ENCODE results near the gene USB1. TPM values are rescaled to one million over a fixed set of nuclear protein-coding genes. Genes with fewer than 3 reads are reported as not detected.
"Not testable (repeated sequence)": the region's sequence is repeated elsewhere in the genome, so short reads cannot be mapped to it uniquely, and the experiment has no call there.

USB1 gene
- total RNA-seq, 1 donor from 2014 or later: 32.1 TPM

DNA sequence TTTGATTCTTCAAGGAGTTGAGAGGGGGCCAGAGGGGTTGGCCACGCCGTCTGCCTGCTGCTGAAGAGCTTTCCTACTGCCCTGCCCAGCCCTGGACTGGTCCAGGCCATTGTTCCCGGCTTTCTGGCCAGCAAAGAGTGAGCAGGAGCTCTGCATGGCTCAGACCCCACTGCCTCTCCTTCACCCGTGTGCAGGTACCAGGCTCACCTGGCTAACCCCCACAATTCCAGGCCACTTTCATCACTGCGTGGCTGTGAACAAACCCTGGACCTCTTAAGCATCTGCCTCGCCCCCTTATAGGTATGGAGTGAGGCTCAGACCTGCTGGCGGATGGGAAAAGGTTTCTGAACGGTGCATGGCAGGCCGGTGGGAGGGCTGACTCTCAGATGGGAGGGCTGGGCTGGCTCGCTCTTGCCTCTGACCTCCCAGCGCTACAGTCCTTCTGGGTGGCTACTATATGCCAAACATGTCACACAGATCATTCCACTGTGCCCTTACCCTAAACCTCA, 9.6 kb upstream of the USB1 start:
- intact Hi-C loops (cut with DNase I): no loop called here

DNA sequence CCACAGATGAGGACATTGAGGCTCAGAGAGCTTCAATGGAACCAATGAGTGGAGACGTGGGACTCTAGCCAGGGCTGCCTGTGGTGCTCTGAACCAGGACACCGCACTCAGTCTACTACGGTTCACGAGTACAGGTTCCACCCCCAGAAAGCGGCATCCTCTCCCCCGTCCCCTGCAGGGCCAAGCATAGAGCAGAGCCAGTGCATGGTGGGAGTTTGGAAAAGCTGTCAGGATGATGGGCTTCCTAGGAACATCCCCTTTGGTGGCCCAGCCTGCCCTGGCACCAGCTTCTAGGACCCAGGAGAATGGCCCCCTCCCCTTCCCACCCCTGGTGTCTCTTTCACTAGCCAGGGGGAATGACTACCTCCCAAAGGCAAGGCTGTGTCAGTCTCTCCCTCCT, 9.1 kb upstream of the USB1 start:
- no peak for ATAC-seq (ENCODE audit: poor library complexity)
- no peak for DNase-seq
- intact Hi-C loops (cut with DNase I): no loop called here

More for the DNA sequence above, 9.6 kb upstream of the USB1 start:
- ATAC-seq (ENCODE audit: poor library complexity) (no peak), DNase-seq (no peak)

DNA sequence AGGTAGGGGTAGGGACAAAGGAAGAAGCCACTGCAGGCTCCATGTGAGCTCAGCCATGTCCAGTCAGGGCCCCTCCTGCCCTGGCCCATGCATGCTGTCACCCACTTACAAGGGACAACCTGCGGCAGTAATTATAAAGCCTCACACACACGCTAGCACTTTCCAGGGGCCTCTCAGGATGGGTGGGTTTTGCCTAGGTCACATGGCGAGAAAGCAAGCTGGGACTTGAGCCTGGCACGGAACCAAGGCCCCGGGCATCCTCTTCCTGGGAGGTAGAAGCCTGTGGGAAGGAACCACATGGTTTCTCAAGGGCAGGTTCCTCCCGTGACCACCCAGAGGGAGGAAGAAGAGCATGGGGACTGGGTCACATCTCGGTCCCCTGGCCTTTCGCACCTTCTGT, 7.8 kb upstream of the USB1 start:
- intact Hi-C loops (cut with DNase I): no loop called here

DNA sequence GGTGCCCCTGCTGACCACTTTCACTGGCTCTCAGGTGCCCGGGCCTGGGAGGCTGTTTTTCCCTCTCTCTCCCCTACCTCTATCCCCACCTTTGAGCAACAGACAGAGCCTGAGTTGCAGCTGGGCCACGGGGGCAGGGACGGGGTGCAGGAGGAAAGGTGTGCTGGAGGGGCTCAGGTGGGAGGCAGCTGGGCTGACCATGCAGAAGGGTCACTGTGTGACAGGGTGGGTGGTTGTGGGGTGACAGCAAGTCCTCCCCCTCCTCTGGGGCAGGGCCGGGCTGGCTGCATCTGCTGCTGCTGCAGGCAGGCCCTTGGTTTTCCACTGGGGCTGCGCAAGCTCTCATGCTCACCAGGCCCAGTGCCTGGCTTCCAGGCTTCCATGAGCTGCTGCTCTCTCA, 7.3 kb upstream of the USB1 start:
- ATAC-seq (ENCODE audit: poor library complexity): no peak
- intact Hi-C loops (cut with DNase I): no loop called here
- DNase-seq: no peak

More for the DNA sequence above, 7.8 kb upstream of the USB1 start:
- no peak for ATAC-seq (ENCODE audit: poor library complexity)
- DNase-seq: no peak

DNA sequence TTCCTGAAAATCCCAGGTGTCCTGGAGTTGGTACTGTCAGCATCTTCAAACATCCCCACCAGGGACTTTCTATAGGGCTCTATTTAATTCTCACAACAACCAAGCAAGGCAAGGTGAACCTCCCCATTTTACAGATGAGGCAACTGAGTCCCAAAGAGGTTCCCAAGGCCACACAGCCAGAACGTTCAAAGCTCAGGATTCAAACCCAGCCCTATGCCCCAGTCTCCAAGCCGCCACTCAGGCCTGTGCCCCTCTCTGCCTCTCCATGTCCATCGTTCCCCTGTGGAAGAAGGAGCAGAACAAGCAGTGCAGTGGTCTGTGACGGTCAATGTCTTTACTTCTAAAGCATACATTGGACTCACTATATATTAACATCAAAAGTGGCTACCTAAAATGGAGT, 6.8 kb upstream of the USB1 start:
- ATAC-seq (ENCODE audit: poor library complexity): no peak
- intact Hi-C loops (cut with DNase I): no loop called here
- no peak for DNase-seq

DNA sequence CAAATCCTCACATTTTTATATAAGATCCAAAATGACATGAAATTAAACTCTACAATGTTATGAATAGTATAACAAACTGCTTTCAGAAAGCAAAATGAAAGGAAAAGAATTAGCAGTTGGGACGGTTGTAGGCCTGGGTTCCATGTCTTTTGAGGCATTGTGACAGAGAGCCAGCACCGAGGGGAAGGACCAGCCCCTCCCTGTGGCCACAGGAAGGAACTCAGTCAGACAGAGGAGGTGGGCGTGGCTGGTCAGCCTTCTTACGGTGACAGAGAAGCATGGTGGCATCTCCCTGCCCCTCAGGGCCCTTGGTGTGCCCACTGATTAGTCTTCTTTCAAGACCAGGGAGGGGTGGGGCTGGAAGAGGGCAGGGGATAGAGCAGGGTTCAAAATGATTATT, 6.4 kb upstream of the USB1 start:
- DNase-seq (peak; percentile 85), ATAC-seq (ENCODE audit: poor library complexity) (peak; percentile 36)
- intact Hi-C loops (cut with DNase I): no loop called here

DNA sequence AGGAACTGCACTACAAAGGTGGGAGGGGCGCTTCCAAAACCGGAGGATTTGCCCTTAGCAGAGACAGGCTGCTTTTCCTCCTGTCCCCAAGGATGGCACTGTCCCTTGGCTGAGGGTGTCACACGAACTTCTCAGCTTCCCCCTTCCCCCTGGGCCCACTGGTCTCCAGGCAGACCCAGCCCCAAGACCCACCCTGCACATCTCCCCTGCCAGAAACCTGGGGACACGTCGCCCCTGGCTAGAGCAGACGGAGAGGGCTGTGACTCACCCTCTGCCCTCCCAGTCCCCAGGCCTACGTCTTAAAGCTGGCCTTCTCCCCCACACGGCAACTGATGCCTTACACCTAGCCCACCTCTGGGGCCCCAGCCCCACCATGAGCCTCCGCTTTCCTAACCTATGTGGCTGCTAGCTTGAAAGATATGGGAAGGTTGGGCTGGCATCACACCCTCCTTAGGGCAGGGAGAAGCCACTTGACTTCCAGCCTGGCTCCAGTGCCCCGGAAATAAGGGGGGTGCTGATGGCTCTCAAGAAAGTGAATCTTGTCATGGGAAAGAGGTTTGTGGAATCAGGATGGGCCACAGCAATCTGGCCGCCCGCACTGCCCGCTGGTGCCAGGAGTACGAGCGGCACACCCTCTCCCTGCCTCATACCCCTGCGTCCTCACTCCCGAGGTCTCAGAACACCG, 5.3 kb upstream of the USB1 start:
- intact Hi-C loops (cut with DNase I): no loop called here
- ATAC-seq (ENCODE audit: poor library complexity) (no peak), DNase-seq (no peak)

DNA sequence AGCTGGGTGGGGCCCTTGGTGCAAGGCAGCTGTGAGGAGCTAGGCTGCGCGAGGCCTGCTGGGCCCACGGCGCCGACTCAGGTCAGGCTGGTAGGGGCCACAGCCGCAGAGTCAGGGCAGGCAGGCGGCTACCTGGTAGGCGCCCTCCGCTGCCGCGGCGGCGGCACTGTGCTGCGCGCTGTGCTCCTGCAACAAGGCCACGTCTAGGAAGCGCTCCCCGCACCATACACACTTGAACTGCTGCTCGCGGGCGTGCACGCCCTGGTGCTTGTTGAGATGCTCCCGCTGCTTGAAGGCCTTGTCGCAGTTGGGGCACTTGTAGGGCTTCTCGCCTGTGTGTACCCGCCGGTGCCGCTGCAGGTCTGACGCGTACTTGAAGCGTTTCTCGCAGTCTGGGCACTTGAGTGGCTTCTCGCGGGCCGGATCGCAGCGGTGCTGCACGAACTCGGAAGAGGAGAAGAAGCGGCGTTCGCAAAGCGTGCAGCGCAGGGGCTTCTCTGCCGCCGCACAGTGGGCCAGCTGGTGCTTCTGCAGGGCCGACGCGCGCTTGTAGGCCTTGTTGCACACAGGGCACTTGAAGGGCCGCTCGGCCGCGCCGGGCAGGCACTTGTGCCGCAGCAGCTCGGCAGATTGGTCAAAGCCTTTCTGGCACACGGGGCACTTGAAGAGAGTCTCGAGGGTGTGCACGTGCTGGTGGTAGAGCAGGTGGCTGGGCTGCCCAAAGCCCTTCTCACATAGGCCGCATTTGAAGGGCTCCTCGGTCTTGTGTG, 4.6 kb upstream of the USB1 start:
- intact Hi-C loops (cut with DNase I): no loop called here

DNA sequence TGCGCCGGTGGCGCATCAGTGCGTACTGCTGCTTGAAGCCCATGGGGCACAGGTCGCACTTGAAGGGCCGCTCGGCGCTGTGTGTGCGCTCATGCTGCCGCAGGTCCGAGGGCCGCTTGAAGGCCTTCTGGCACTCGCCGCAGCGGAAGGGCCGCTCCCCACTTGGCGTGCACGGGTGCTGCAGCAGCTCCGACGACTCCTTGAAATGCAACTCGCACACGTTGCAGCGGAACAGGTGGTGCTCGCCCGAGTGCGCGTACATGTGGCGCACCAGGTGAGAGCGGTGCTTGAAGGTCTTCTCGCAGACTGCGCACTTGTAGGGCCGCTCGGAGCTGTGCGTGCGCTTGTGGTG, 4.1 kb upstream of the USB1 start:
- DNase-seq: no peak
- intact Hi-C loops (cut with DNase I): no loop called here

More for the DNA sequence above, 4.6 kb upstream of the USB1 start:
- no peak for DNase-seq
- ATAC-seq (ENCODE audit: poor library complexity): no peak

DNA sequence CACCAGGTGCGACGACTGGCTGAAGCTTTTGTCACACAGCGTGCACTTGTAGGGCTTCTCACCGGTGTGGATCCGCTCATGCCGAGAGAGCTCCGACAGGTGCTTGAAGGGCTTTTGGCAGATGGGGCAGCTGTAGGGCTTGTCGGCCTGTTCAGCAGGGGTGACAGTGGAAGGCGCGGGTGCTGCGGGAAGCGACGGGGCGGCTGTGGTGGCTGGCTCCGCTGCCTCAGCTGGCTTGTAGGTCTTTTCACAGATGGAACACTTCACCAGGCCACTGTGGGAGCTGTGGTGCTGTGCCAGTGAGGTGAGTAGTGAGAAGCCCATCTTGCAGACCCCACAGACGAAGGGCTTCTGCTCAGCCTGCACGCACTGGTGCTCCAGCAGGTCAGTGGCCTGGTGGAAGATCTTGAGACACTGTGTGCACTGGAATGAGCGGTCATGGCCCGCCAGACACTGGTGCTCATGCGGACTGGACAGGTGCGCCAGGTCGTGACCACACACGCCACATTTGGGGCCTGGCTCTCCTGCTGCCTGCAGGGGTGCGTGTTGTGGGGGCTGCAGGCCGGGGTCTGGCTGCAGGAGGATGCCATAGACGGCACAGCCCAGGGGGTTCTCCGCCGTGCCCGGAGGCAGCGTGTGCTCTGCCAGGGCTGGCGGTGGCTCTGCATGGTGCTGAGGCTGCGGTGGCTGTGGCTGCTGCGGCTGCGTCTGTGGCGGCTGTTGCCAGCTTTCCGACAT, 3.5 kb upstream of the USB1 start:
- DNase-seq (no peak), ATAC-seq (ENCODE audit: poor library complexity) (no peak)
- intact Hi-C loops (cut with DNase I): no loop called here

More for the DNA sequence above, 4.1 kb upstream of the USB1 start:
- no peak for ATAC-seq (ENCODE audit: poor library complexity)

DNA sequence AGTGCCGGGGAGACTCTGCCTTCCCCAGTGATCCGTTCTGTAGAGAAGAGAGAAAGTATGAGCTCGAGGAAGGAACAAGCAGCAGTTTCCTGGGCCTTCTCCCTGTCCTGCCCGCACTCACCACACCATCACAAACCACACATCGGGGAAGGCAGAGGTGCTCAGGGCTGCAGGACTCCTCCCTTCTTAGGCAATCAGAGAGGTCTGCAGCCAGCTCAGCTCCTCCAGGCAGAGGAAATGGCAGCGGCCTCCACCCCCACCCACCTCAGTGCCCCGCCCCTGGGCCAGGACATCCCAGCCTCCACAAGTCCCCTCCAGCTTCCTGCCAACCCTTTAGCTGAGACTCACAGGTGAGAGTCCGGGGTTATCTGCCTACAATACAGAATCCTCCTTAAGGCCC, 2.7 kb upstream of the USB1 start:
- peak; percentile 57 for DNase-seq
- no peak for ATAC-seq (ENCODE audit: poor library complexity)
- intact Hi-C loops (cut with DNase I): no loop called here

DNA sequence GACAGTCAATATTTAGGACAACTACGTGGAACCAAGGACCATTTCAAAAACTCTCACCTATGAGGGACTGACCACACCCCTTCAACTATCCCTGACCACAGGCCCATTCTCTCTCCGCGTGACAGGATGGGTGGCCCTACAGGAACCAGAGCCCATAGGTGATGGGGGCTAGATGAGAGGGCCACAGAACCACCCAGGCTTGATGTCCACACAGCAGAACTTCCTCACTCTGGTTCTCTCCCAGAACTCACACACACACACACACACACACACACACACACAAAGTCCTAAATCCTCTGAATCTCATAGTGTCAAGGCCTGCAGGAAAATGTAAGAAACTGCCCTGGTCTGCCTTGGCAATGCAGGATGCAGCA, 2.2 kb upstream of the USB1 start:
- intact Hi-C loops (cut with DNase I): no loop called here
- ATAC-seq (ENCODE audit: poor library complexity): no peak
- DNase-seq: no peak

DNA sequence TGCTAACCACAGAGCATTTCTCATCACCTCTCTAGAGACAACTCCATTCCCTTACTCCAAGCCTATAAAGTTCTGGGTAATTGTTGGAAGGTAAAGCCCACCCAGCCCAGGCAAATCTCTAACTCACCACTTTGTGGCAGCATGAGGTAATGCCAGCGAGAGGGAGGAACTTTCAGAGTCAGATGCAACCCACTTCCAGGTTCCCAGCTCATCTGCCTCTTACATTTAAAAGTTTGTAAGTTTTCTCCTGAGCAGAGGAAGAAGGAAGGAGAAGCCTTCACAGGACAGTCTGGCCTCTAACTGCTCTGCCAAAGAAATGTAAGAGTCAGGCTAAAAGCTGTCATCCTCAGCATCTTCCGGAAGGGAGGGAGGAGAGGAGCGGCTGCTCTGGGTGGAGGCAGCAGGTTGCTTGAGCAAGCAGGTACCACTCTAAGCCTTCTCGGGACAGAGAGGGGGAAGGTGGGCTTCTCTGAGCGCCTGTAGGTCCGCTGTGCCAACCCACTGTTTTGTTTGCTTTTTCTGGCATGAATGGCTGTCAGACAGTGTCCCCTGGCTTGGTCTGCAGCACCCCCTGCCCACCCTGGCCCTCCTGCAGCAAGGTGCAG, 1.7 kb upstream of the USB1 start:
- intact Hi-C loops (cut with DNase I): no loop called here
- ATAC-seq (ENCODE audit: poor library complexity): no peak
- peak; percentile 18 for DNase-seq

DNA sequence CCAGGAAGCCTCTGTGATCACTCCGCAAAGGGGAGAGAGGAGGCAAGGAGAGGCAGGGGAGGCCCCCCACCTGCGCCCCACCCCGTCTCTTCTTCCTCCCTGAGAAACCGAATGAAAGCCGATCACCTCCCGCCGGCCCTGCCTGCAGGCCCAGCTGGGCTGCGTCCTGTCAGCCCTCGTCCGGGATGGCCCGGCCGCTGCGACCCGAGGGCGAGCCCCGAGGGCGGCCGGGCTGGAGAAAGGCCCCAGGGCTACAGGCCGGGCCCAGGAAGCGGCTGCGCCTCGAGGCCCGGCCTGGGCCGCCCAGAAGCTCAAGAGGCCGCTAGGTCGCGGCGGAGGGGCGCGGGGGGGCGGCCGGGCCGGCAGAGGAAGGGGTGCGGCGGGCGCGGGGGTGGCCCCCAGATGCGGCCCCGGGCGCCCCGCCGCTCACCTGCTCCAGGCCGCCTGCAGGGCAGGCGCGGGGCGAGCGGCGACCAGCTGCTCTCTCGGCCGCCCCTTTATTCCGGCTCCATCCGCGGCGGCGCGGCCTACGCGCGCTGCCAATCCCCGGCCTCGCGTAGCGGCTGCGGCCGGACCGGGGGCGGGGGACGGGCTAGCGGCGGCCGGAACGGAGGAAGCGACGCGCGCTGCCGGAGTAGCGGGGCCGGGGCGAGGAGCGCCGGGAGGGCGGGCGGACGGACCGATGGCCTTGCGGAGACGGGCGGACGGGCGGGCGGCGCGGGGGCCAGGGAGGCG, 1.1 kb upstream of the USB1 start, which contains the start of gene ZNF319:
TSS of gene ZNF319 (minus strand) at position 702 of the 735 bp plus-strand sequence. CDS start 2,407 bp downstream, outside the sequence.
- peak; percentile 47 for DNase-seq
- peak; percentile 0 for ATAC-seq (ENCODE audit: poor library complexity)
- intact Hi-C loops (cut with DNase I): loop anchor here (10.0 kb wide), 1 partner anchor 245 kb away; no protein-coding TSS in a partner anchor

DNA sequence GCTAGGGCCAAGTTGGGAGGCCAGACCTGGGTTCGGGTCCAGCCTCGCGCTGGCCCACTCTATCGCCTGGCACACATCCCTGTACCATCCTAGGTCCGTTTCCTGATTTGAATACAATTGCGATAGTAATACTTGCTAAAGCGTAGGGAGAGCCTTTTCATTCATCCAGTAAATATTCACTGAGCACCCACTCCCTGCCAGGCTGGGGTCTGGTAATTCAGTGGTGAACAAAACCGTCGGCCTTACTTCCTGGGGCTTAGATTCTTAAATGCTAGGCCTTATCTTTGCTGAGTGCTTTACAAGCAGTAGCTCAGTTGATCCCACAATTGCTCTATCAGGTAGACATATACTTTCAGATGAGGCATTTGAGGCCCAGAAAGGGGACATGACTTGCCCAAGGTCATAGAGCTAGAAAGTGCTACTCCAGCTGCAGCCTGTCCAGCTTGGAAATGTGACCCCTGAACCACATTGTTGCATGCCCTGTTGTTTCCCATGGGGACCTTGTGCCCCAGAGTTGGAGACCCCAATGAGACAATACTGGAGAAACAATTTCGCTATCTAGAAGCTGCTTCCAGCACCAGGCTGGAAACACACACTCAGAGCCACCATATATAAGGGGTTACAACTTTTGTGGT, 691 bp downstream of the USB1 start:
- intact Hi-C loops (cut with DNase I): loop anchor here (2.0 to 10.0 kb wide), 2 partner anchors 101 to 247 kb away; no protein-coding TSS in a partner anchor
- ATAC-seq (ENCODE audit: poor library complexity) (no peak), DNase-seq (peak; percentile 39)

DNA sequence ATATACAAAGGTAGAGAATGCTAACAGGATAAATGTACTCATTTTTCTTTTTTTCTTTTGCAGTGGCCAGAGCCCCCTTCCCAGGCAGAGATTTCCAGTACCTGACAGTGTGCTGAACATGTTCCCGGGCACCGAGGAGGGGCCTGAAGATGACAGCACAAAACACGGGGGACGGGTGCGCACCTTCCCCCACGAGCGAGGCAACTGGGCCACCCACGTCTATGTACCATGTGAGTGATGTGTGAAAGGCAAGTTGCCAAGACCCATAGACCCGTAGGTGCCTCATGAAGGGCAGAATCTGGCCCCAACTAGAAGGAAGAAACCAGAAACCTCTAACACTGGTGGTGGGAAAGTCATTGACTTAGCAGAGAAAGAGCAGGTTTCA, 1.2 kb downstream of the USB1 start:
- intact Hi-C loops (cut with DNase I): loop anchor here (2.0 to 10.0 kb wide), 2 partner anchors 102 to 248 kb away; no protein-coding TSS in a partner anchor
- ATAC-seq (ENCODE audit: poor library complexity) (no peak), DNase-seq (no peak)

DNA sequence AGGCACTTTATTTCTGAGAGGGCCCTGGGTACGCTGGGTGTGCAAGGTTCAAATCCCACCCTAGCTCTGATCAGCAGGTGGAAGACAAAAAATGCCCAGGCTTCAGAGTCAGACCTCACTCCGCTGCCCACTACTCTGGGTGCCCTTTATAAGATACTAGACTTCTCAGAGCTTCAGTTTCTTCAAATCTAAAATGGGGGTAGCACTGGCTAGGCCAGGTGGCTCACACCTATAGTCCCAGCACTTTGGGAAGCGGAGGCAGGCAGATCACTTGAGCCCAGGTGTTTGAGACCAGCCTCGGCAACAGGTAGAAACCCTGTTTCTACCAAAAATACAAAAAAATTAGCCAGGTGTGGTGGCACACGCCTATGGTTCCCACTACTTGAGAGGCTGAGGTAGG, 1.7 kb downstream of the USB1 start:
- no peak for ATAC-seq (ENCODE audit: poor library complexity)
- peak; percentile 15 for DNase-seq
- intact Hi-C loops (cut with DNase I): loop anchor here (2.0 to 10.0 kb wide), 2 partner anchors 102 to 248 kb away; no protein-coding TSS in a partner anchor

DNA sequence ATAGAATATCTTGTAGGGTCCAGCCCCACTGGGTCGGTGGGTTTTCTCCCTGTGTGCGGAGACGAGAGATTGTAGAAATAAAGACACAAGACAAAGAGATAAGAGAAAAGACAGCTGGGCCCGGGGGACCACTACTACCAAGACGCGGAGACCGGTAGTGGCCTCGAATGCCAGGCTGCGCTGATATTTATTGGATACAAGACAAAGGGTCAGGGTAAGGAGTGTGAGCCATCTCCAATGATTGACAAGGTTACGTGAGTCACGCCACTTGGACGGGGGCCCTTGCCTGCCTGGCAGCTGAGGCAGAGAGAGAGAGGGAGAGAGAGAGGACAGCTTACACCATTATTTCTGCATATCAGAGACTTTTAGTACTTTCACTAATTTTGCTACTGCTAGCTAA, 3.5 kb downstream of the USB1 start:
- not testable (repeated sequence) for ATAC-seq (ENCODE audit: poor library complexity)
- DNase-seq: peak; percentile 77

More for the DNA sequence above, 3.5 kb downstream of the USB1 start:
- intact Hi-C loops (cut with DNase I): loop anchor here (10.0 kb wide), 1 partner anchor 250 kb away; no protein-coding TSS in a partner anchor
